ENCODE measurements around the gene BRI3.

The BRI3 gene

GRCh38 chr7:98334081-98334480 lies 52.6 kb downstream of the BRI3 start:
- Histone ChIP-seq H4K20me1 (ENCODE audit: insufficient read depth, low read length) (no peaks in the 10 kb centered on the region), H3K4me2 (ENCODE audit: low read length) (no peak overlapping the region), H3K27me3 (ENCODE audit: insufficient read depth, low read length) (no peaks in the 10 kb centered on the region; the same call in 1 of the 2 replicates), H2AFZ (ENCODE audit: low read length) (no peak overlapping the region), H3K79me2 (ENCODE audit: insufficient read depth, low read length) (no peaks in the 10 kb centered on the region), H3K4me1 (ENCODE audit: insufficient read depth, low read length, severe bottlenecking) (no peaks in the 10 kb centered on the region), H3K9me2 (ENCODE audit: low read depth, low read length) (no peaks in the 10 kb centered on the region), H3K9ac (ENCODE audit: low read length) (no peak overlapping the region), H3K4me3 (ENCODE audit: low read depth, low read length, poor library complexity, severe bottlenecking) (no peak overlapping the region), H3K27ac (ENCODE audit: low read depth, low read length, poor library complexity, severe bottlenecking) (no peak overlapping the region), H3K36me3 (ENCODE audit: insufficient read depth, low read length) (no peaks in the 10 kb centered on the region), H3F3A (ENCODE audit: insufficient read depth, low read length) (no peaks in the 10 kb centered on the region), H3K9me3 (ENCODE audit: low read length) (no peaks in the 10 kb centered on the region)
- TF ChIP-seq EZH2 (IDR thresholded peaks at IDR 0.05; ENCODE audit: borderline replicate concordance, low read length) (no peak), CTCF (IDR thresholded peaks at IDR 0.05; ENCODE audit: low read length) (no peak)

DNA sequence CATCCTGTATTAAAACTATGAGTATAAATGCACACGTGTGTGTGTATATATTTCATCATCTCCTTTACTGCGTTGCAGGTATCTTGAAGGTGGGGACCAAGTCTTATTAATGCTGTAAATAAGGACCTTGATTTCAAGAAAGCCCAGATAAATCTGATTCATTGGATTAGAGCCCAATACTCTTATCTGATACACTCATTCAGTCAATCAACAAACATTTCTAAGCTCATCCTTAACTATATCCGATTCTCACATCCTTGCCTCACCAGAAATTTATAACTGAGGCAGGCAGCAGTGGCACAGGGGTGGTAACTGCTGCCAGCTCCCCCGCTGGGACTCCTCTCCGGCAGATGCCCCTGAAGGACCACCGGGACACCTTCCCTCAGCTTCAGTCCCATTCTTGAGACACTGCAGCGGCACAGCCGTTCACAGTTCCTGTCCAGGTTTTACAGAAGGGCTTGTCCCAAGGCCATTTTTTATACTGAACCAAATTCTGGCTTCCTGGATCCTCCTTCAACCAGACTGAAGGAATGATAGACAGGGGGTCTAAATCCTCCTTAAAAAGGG lies 54.0 kb downstream of the BRI3 start:
- Histone ChIP-seq H3K9me2 (ENCODE audit: low read depth, low read length) (no peaks in the 10 kb centered on the region), H3K79me2 (ENCODE audit: insufficient read depth, low read length) (no peaks in the 10 kb centered on the region), H4K20me1 (ENCODE audit: insufficient read depth, low read length) (no peaks in the 10 kb centered on the region), H3F3A (ENCODE audit: insufficient read depth, low read length) (no peaks in the 10 kb centered on the region), H3K36me3 (ENCODE audit: insufficient read depth, low read length) (no peaks in the 10 kb centered on the region), H3K9me3 (ENCODE audit: low read length) (no peaks in the 10 kb centered on the region), H3K9ac (ENCODE audit: low read length) (no peak overlapping the region), H3K27ac (ENCODE audit: low read depth, low read length, poor library complexity, severe bottlenecking) (no peak overlapping the region), H3K4me2 (ENCODE audit: low read length) (no peak overlapping the region), H3K27me3 (ENCODE audit: insufficient read depth, low read length) (no peaks in the 10 kb centered on the region; the same call in 1 of the 2 replicates), H2AFZ (ENCODE audit: low read length) (no peak overlapping the region), H3K4me3 (ENCODE audit: low read depth, low read length, poor library complexity, severe bottlenecking) (no peak overlapping the region), H3K4me1 (ENCODE audit: insufficient read depth, low read length, severe bottlenecking) (no peaks in the 10 kb centered on the region)
- no peak for TF ChIP-seq CTCF (IDR thresholded peaks at IDR 0.05; ENCODE audit: low read length)
- TF ChIP-seq EZH2 (IDR thresholded peaks at IDR 0.05; ENCODE audit: borderline replicate concordance, low read length) = no peak

GRCh38 chr7:98338441-98338840 lies 57.0 kb downstream of the BRI3 start:
- TF ChIP-seq EZH2 (IDR thresholded peaks at IDR 0.05; ENCODE audit: borderline replicate concordance, low read length) (no peak), CTCF (IDR thresholded peaks at IDR 0.05; ENCODE audit: low read length) (no peak)
- Histone ChIP-seq H3K36me3 (ENCODE audit: insufficient read depth, low read length) (no peaks in the 10 kb centered on the region), H3K4me3 (ENCODE audit: low read depth, low read length, poor library complexity, severe bottlenecking) (no peak overlapping the region), H3K9me2 (ENCODE audit: low read depth, low read length) (no peaks in the 10 kb centered on the region), H3K27ac (ENCODE audit: low read depth, low read length, poor library complexity, severe bottlenecking) (no peak overlapping the region), H2AFZ (ENCODE audit: low read length) (no peak overlapping the region), H3K4me1 (ENCODE audit: insufficient read depth, low read length, severe bottlenecking) (no peaks in the 10 kb centered on the region), H3K27me3 (ENCODE audit: insufficient read depth, low read length) (0 out of 2 replicates have a peak, but pooled peaks cover 4% of the 10 kb centered on the region), H3F3A (ENCODE audit: insufficient read depth, low read length) (no peaks in the 10 kb centered on the region), H3K9ac (ENCODE audit: low read length) (no peak overlapping the region), H3K79me2 (ENCODE audit: insufficient read depth, low read length) (no peaks in the 10 kb centered on the region), H3K9me3 (ENCODE audit: low read length) (no peaks in the 10 kb centered on the region), H4K20me1 (ENCODE audit: insufficient read depth, low read length) (no peaks in the 10 kb centered on the region), H3K4me2 (ENCODE audit: low read length) (no peak overlapping the region)

Data from OCI-LY1 (cell line).